Testis (tissue), 3 donors: ENCODE data around the gene TRPV6. TPM values are rescaled to one million over a fixed set of nuclear protein-coding genes. Genes with fewer than 3 reads are reported as not detected.

Experiments
- DNase-seq: peaks from one replicate; pipeline ENCODE4 v3.0.0-alpha.2; 2019
- H3K27ac ChIP-seq, 2 donors: fragments of 200-600 bp; sonication (generic); one replicate each; pipeline ENCODE4 v1.5.1; 2019
- H3K27me3 ChIP-seq: fragments of 200-600 bp; sonication (generic); one replicate; pipeline ENCODE4 v1.5.1; 2019
- H3K36me3 ChIP-seq: fragments of 200-600 bp; sonication (generic); one replicate; pipeline ENCODE4 v1.5.1; 2017; ENCODE audit warnings: low read depth; ENCODE audit errors: missing control alignments
- H3K4me1 ChIP-seq: fragments of 200-600 bp; sonication (generic); one replicate; pipeline ENCODE4 v1.5.1; 2019
- H3K4me3 ChIP-seq, 2 donors: fragments of 200-600 bp; sonication (generic); one replicate each; pipeline ENCODE4 v1.5.1; 2017 to 2019
- H3K9me3 ChIP-seq: fragments of 200-600 bp; sonication (generic); one replicate; pipeline ENCODE4 v1.5.1; 2017
- POLR2A ChIP-seq: fragments of 450-650 bp; IDR thresholded peaks from one replicate; pipeline ENCODE4 v1.6.1; 2017; ENCODE audit warnings: antibody characterized with exemption, mild to moderate bottlenecking, moderate library complexity
- WGBS, 2 donors: methylation state at CpG; one replicate each; pipeline ENCODE4 v1.1.5; 2018; 5-methylcytosine and 5-hydroxymethylcytosine counted together
- intact Hi-C: fragments of 100-400 bp; cut with DNase I; formaldehyde crosslinking; loops from one replicate; pipeline ENCODE4 v1.15.1; 2023; ENCODE audit warnings: low total_unique reads
- polyA plus RNA-seq: library from polyadenylated mRNA; stranded (reverse); fragments of 350-450 nt; fragmentation: Illumina TruSeq; extraction: RNeasy Lipid Tissue Mini Kit (QIAGEN cat#74804); gene quantifications from one replicate; pipeline ENCODE4 v1.2.3, GENCODE V29; 2014; ENCODE audit warnings: low read depth, low replicate concordance; ENCODE audit not compliant: insufficient read depth
- total RNA-seq, 2 donors: library from RNA; depleted of rRNA; stranded (reverse); fragments of >200 nt; gene quantifications; one replicate each; pipeline ENCODE4 v1.2.3, GENCODE V29; 2016
- TF ChIP-seq, protein P1 (sequence below), 3 experiments: fragments of 450-650 bp in 2 of 3; fragments of 200-600 bp in 1 of 3; sonication (generic) in 1 of 3; IDR thresholded peaks; one replicate each; pipeline ENCODE4 v1.5.1; 2016 to 2019; ENCODE audit warnings: antibody characterized with exemption in 3 of 3, mild to moderate bottlenecking in 2 of 3, moderate library complexity in 1 of 3

The TRPV6 gene
- total and polyA plus RNA-seq, 3 donors from 2014 or later, result 2.2 to 4.5 (median 2.6) TPM

GRCh38 chr7:142859829-142860228 lies 25.7 kb downstream of the TRPV6 start:
- Histone ChIP-seq H3K27ac (no peak overlapping the region), H3K4me3 (no peak overlapping the region), H3K9me3 (no peaks in the 10 kb centered on the region), H3K27me3 (no peaks in the 10 kb centered on the region), H3K4me1 (peaks cover 7% of the 10 kb centered on the region), H3K36me3 (no peaks in the 10 kb centered on the region)
- DNase-seq, result peak; percentile 57
- TF ChIP-seq POLR2A, result no peak
- TF ChIP-seq, protein P1, sequence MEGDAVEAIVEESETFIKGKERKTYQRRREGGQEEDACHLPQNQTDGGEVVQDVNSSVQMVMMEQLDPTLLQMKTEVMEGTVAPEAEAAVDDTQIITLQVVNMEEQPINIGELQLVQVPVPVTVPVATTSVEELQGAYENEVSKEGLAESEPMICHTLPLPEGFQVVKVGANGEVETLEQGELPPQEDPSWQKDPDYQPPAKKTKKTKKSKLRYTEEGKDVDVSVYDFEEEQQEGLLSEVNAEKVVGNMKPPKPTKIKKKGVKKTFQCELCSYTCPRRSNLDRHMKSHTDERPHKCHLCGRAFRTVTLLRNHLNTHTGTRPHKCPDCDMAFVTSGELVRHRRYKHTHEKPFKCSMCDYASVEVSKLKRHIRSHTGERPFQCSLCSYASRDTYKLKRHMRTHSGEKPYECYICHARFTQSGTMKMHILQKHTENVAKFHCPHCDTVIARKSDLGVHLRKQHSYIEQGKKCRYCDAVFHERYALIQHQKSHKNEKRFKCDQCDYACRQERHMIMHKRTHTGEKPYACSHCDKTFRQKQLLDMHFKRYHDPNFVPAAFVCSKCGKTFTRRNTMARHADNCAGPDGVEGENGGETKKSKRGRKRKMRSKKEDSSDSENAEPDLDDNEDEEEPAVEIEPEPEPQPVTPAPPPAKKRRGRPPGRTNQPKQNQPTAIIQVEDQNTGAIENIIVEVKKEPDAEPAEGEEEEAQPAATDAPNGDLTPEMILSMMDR (IDR thresholded peaks at IDR 0.05), result no peak
- intact Hi-C loops, result loop anchor here (10.0 kb wide), 2 partner anchors 145 to 355 kb away; no protein-coding TSS in a partner anchor
- 43 to 44% methylated on average over 5 of the region's 5 CpGs for WGBS, 2 donors

DNA sequence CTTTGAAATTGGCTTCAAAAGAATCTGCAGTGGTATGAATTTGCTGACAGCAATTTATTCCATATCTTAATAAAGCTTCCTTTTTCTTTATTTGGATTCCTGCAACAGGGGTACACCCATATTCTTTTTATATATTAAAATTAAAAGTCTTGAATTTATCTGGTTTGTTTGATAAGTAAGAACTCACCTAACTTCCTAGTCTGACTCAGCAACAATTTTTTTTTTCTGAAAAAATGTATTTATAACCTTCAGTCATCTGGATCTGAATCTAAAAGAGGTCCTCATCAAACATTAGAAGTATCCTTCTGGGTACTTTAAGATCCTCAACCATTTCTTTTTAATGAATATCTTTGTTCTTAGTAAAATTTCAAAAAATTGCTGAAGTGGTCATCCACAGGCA lies 26.1 kb downstream of the TRPV6 start:
- H3K36me3 ChIP-seq, result no peaks in the 10 kb centered on the region
- no peak for DNase-seq
- H3K27me3 ChIP-seq, result no peaks in the 10 kb centered on the region
- H3K4me1 ChIP-seq, result peaks cover 7% of the 10 kb centered on the region
- no peaks in the 10 kb centered on the region for H3K9me3 ChIP-seq
- no peak overlapping the region for H3K4me3 ChIP-seq
- no peak overlapping the region for H3K27ac ChIP-seq
- TF ChIP-seq, protein P1 (IDR thresholded peaks at IDR 0.05), result no peak
- intact Hi-C loops, result loop anchor here (10.0 kb wide), 1 partner anchor 355 kb away; no protein-coding TSS in a partner anchor

DNA sequence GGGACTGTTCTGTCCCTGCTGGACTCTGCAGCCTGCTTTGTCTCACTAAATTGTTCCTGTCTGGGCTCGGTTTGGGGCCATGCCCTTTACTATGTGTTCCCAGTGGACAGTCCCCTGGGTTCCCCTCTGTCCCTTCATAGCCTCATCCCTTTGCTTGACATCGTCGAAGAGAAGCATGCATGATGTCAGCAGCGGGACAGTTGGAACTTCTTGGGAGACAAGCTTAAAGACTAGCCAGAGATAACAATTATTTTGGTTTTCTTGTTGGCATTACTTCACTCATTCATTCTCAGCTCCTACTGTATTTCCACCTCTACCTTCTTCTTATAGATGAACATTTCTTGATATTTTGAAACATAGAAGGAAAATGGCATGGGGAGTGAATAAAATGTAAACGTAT lies 27.9 kb downstream of the TRPV6 start:
- no peaks in the 10 kb centered on the region for H3K27me3 ChIP-seq
- no peak overlapping the region for H3K4me3 ChIP-seq
- intact Hi-C loops, result loop anchor here (10.0 kb wide), 1 partner anchor 357 kb away; no protein-coding TSS in a partner anchor
- H3K27ac ChIP-seq, result no peak overlapping the region
- 69 to 71% methylated on average over 5 of the region's 5 CpGs for WGBS, 2 donors
- H3K36me3 ChIP-seq, result no peaks in the 10 kb centered on the region
- TF ChIP-seq, protein P1 (IDR thresholded peaks at IDR 0.05), result no peak
- TF ChIP-seq POLR2A, result no peak
- H3K4me1 ChIP-seq, result peaks cover 7% of the 10 kb centered on the region
- no peak for DNase-seq
- no peaks in the 10 kb centered on the region for H3K9me3 ChIP-seq

- no peak for TF ChIP-seq POLR2A
- DNase-seq, result no peak
- 90 to 91% methylated on average over 4 to 7 of the region's 7 CpGs for WGBS, 2 donors
- intact Hi-C loops, result loop anchor here (10.0 kb wide), 1 partner anchor 358 kb away; no protein-coding TSS in a partner anchor
- H3K27me3 ChIP-seq, result no peaks in the 10 kb centered on the region
- H3K9me3 ChIP-seq, result no peaks in the 10 kb centered on the region
- no peak overlapping the region for H3K27ac ChIP-seq
- peaks cover 7% of the 10 kb centered on the region for H3K4me1 ChIP-seq
- no peaks in the 10 kb centered on the region for H3K36me3 ChIP-seq
- H3K4me3 ChIP-seq, result no peak overlapping the region
Observed at GRCh38 chr7:142856565-142857245, 28.8 kb downstream of the TRPV6 start.

GRCh38 chr7:142855756-142856564 lies 29.6 kb downstream of the TRPV6 start:
- no peak for TF ChIP-seq POLR2A
- TF ChIP-seq, protein P1 (IDR thresholded peaks at IDR 0.05), result no peak
- no peaks in the 10 kb centered on the region for H3K9me3 ChIP-seq
- no peak overlapping the region for H3K27ac ChIP-seq
- intact Hi-C loops, result loop anchor here (10.0 kb wide), 1 partner anchor 359 kb away; no protein-coding TSS in a partner anchor
- 38 to 39% methylated on average over 11 to 12 of the region's 12 CpGs for WGBS, 2 donors
- H3K4me1 ChIP-seq, result peaks cover 7% of the 10 kb centered on the region
- H3K36me3 ChIP-seq, result no peaks in the 10 kb centered on the region
- peak overlapping the region; percentile 70 to 76 for H3K4me3 ChIP-seq
- no peaks in the 10 kb centered on the region for H3K27me3 ChIP-seq
- peak; percentile 45 for DNase-seq
